ENCODE measurements around the gene PIM2. TPM values are rescaled to one million over a fixed set of nuclear protein-coding genes. Genes with fewer than 3 reads are reported as not detected.
"Not testable (repeated sequence)": the region's sequence is repeated elsewhere in the genome, so short reads cannot be mapped to it uniquely, and the experiment has no call there.

Gene PIM2
- total RNA-seq, 1 donor from 2014 or later: 6.8 TPM

DNA sequence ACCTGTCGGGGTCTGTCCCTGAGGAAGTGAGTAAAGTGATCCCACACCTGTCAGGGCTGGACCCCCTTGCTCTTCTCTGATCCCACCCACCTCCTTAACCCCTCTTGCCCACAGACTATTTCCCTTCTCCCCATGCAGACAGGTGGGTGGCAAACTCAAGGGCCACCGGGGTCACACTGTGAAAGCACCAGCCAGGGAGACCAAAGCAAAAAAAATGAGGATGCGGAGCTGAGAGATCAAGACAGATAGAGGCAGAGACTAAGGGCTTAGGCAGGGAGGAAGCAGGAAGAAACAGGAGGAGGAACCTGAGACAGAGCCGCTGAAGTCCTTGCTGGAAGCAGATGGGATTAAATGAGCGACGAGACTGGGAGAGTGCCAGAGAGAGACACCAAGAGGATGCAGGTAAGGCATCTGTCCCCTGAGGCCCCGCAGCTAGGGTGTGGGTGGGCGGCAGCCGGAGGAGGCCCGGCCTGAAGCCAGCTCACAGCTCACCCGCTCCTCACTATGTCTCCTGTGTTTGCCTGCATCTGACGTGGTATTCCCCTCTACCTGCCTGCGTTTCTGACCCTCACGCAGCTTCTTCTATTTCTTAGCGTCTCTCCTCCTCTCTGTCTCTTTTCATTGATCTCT, 28.4 kb downstream of the PIM2 start:
- H3K27me3 ChIP-seq (ENCODE audit: control insufficient read depth, insufficient read depth, low read length): no peaks in the 10 kb centered on the region
- TF ChIP-seq, protein P1, sequence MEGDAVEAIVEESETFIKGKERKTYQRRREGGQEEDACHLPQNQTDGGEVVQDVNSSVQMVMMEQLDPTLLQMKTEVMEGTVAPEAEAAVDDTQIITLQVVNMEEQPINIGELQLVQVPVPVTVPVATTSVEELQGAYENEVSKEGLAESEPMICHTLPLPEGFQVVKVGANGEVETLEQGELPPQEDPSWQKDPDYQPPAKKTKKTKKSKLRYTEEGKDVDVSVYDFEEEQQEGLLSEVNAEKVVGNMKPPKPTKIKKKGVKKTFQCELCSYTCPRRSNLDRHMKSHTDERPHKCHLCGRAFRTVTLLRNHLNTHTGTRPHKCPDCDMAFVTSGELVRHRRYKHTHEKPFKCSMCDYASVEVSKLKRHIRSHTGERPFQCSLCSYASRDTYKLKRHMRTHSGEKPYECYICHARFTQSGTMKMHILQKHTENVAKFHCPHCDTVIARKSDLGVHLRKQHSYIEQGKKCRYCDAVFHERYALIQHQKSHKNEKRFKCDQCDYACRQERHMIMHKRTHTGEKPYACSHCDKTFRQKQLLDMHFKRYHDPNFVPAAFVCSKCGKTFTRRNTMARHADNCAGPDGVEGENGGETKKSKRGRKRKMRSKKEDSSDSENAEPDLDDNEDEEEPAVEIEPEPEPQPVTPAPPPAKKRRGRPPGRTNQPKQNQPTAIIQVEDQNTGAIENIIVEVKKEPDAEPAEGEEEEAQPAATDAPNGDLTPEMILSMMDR (IDR thresholded peaks at IDR 0.05; ENCODE audit: insufficient read depth, low read length, severe bottlenecking): no peak
- FAIRE-seq (no peak), DNase-seq (ENCODE audit: low read depth) (no peak)
- peaks cover 7% of the 10 kb centered on the region for H3K36me3 ChIP-seq (ENCODE audit: control insufficient read depth, insufficient read depth, low read length)
- peak overlapping the region; percentile 50 for H3K4me3 ChIP-seq (ENCODE audit: low read depth, low read length)

DNA sequence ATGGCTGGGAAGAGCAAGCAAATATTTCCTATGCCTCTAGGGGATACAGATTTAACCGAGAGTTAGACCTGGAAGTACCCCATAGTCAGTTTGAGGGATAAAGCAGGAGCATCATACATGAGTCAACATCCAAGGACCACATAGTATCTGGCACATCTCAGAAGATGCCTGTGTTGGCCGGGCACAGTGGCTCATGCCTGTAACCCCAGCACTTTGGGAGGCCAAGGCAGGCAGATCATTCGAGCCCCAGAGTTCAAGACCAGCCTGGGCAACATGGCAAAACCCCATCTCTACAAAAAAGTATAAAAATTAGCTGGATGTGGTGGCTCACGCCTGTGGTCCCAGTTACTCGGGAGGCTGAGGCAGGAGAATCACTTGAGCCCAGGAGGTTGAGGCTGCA, 32.2 kb downstream of the PIM2 start:
- not testable (repeated sequence) for H3K36me3 ChIP-seq (ENCODE audit: control insufficient read depth, insufficient read depth, low read length); FAIRE-seq; H3K4me3 ChIP-seq (ENCODE audit: low read depth, low read length); DNase-seq (ENCODE audit: low read depth); H3K27me3 ChIP-seq (ENCODE audit: control insufficient read depth, insufficient read depth, low read length)

DNA sequence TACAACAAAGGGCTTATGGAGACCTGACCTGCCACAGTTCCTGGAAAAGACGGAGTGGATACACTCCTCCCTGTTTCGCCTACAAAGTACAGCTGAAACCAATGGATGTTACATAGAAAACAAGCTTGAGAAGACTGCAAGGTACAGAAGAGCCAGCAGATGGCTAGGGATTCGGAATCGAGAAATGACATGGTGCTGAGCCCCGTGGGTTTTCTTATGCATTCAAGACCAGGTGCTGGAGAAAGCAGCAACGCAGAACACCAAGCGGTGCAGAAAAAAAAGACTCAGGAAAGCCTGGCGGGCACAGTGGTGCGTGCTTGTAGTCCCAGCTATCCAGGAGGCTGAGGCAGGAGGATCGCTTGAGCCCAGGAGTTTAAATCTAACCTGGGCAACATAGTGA, 35.1 kb downstream of the PIM2 start:
- H3K36me3 ChIP-seq (ENCODE audit: control insufficient read depth, insufficient read depth, low read length): no peaks in the 10 kb centered on the region
- FAIRE-seq (no peak), DNase-seq (ENCODE audit: low read depth) (no peak)
- no peak overlapping the region for H3K4me3 ChIP-seq (ENCODE audit: low read depth, low read length)
- no peaks in the 10 kb centered on the region for H3K27me3 ChIP-seq (ENCODE audit: control insufficient read depth, insufficient read depth, low read length)
- TF ChIP-seq, protein P1 (IDR thresholded peaks at IDR 0.05; ENCODE audit: insufficient read depth, low read length, severe bottlenecking): no peak

DNA sequence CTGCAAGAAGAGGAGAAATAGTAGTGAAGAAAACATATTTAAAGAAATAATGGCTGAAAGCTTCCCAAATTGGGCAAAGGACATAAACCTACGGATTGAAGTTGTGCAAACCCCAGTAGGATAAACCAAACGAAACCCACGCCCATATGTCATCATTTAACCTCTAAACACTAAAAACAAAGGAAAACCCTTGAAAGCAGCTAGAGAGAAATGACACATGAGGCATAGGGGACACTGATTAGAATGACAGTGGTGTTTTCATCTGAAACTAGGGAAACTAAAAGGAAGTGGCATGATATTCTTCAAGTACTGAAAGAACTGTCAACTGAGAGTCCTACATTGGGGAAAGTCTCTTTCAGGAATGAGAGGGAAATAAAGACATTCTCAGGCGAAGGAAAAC, 41.9 kb downstream of the PIM2 start:
- not testable (repeated sequence) for H3K27me3 ChIP-seq (ENCODE audit: control insufficient read depth, insufficient read depth, low read length); H3K36me3 ChIP-seq (ENCODE audit: control insufficient read depth, insufficient read depth, low read length); H3K4me3 ChIP-seq (ENCODE audit: low read depth, low read length); DNase-seq (ENCODE audit: low read depth); FAIRE-seq

DNA sequence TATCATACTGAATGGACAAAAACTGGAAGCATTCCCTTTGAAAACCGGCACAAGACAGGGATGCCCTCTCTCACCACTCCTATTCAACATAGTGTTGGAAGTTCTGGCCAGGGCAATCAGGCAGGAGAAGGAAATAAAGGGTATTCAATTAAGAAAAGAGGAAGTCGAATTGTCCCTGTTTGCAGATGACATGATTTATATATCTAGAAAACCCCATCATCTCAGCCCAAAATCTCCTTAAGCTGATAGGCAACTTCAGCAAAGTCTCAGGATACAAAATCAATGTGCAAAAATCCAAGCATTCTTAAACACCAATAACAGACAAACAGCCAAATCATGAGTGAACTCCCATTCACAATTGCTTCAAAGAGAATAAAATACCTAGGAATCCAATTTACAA, 46.8 kb downstream of the PIM2 start:
- not testable (repeated sequence) for FAIRE-seq; DNase-seq (ENCODE audit: low read depth); H3K27me3 ChIP-seq (ENCODE audit: control insufficient read depth, insufficient read depth, low read length); H3K4me3 ChIP-seq (ENCODE audit: low read depth, low read length); H3K36me3 ChIP-seq (ENCODE audit: control insufficient read depth, insufficient read depth, low read length)

DNA sequence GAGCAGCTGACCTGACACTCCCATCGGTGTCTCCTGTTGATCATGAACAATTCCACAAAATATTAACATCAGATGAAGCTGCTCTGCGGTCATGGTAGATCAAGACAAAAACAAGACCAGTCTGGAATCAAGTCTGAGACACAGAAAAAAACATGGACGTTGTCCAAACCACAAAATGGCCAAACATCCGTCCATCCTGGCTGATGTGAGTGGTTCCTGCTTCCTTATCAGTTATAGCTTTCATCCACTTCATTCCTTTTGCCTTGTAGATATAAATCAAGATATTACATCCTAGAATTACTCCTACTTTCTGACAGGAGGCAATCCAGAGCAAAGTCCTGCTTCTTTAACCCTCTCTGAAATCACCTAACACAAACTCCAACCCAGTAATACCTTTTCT, 54.6 kb downstream of the PIM2 start:
- H3K27me3 ChIP-seq (ENCODE audit: control insufficient read depth, insufficient read depth, low read length): no peaks in the 10 kb centered on the region
- DNase-seq (ENCODE audit: low read depth): peak; percentile 58
- TF ChIP-seq, protein P1 (IDR thresholded peaks at IDR 0.05; ENCODE audit: insufficient read depth, low read length, severe bottlenecking): no peak
- no peak for FAIRE-seq
- H3K36me3 ChIP-seq (ENCODE audit: control insufficient read depth, insufficient read depth, low read length): no peaks in the 10 kb centered on the region
- no peak overlapping the region for H3K4me3 ChIP-seq (ENCODE audit: low read depth, low read length)

Other genes starting within 250 kb of the PIM2 start
- not detected in 2 replicates for gene WAS, start 235.2 kb downstream of the PIM2 start, total RNA-seq
- 1.2 and 1.3 TPM in 2 replicates for gene SUV39H1, start 222.3 kb downstream of the PIM2 start, total RNA-seq
- gene GLOD5, start 157.3 kb downstream of the PIM2 start, total RNA-seq: not detected in 2 replicates
- not detected in 2 replicates for gene GATA1, start 132.4 kb downstream of the PIM2 start, total RNA-seq
- gene HDAC6, start 117.0 kb downstream of the PIM2 start, total RNA-seq: 33.2 and 36.2 TPM in 2 replicates
- gene ERAS, start 92.5 kb downstream of the PIM2 start, total RNA-seq: not detected in 2 replicates
- 0.26 and 0.51 TPM in 2 replicates for gene PCSK1N, start 83.4 kb downstream of the PIM2 start, total RNA-seq
- gene TIMM17B, start 21.3 kb downstream of the PIM2 start, total RNA-seq: 28.2 and 35.2 TPM in 2 replicates
- gene PQBP1, start 21.1 kb downstream of the PIM2 start, total RNA-seq: 101 and 108 TPM in 2 replicates
- 19.3 and 21.9 TPM in 2 replicates for gene SLC35A2, start 7.4 kb downstream of the PIM2 start, total RNA-seq
- gene OTUD5, start 38.6 kb upstream of the PIM2 start, total RNA-seq: 18.4 and 23.0 TPM in 2 replicates
- gene KCND1, start 52.8 kb upstream of the PIM2 start, total RNA-seq: 0.26 and 0.64 TPM in 2 replicates
- 24.5 and 35.8 TPM in 2 replicates for gene GRIPAP1, start 83.2 kb upstream of the PIM2 start, total RNA-seq
- gene TFE3, start 124.3 kb upstream of the PIM2 start, total RNA-seq: 8.7 and 14.8 TPM in 2 replicates
- gene CCDC120, start 140.0 kb upstream of the PIM2 start, total RNA-seq: 1.1 and 2.2 TPM in 2 replicates
- 1.7 and 2.6 TPM in 2 replicates for gene PRAF2, start 155.0 kb upstream of the PIM2 start, total RNA-seq
- gene WDR45, start 160.9 kb upstream of the PIM2 start, total RNA-seq: 38.5 and 42.1 TPM in 2 replicates
- gene GPKOW, start 204.7 kb upstream of the PIM2 start, total RNA-seq: 22.6 and 31.4 TPM in 2 replicates
- gene MAGIX, start 243.7 kb upstream of the PIM2 start, total RNA-seq: 3.7 and 4.6 TPM in 2 replicates